PFSK-1 (cell line): ENCODE measurements around the gene JAM3.

Experiments used
- POLR2AphosphoS5 ChIP-seq: IDR thresholded peaks from 2 replicates; pipeline ENCODE4 v1.6.1; 2012; ENCODE audit warnings: low read depth, mild to moderate bottlenecking, control low read depth, low read length, moderate library complexity
- TAF1 ChIP-seq: IDR thresholded peaks from 2 replicates; pipeline ENCODE4 v1.6.1; 2012; ENCODE audit warnings: low read length, control low read depth, borderline replicate concordance; ENCODE audit not compliant: insufficient read depth

GRCh38 chr11:134145715-134146114 is 76.8 kb downstream of the JAM3 start:
- TF ChIP-seq TAF1 (no peak), POLR2AphosphoS5 (no peak)
